Right lobe of liver (tissue), 4 donors: ENCODE data around the gene LPAR4.

Source experiments
- CTCF ChIP-seq, 4 donors: fragments of 200-600 bp in 3 of 4; fragments of 450-650 bp in 1 of 4; IDR thresholded peaks; one replicate each; pipeline versions ENCODE4 v1.5.1 to v1.8.0; 2016 to 2022; ENCODE audit warnings: antibody characterized with exemption in 4 of 4, mild to moderate bottlenecking in 2 of 4
- POLR2A ChIP-seq: fragments of 450-650 bp; IDR thresholded peaks from one replicate; pipeline ENCODE4 v1.6.1; 2017; ENCODE audit warnings: antibody characterized with exemption, mild to moderate bottlenecking
- donor health status: DM: no; HTN: no; CAD: no.
- donor health status: DM: no; HTN: no; CAD: no.
- donor health status: DM: no; HTN: yes; CAD: no.

GRCh38 chrX:78725287-78725686 is 22.2 kb upstream of the LPAR4 start:
- TF ChIP-seq CTCF (IDR thresholded peaks at IDR 0.05) (no peak), POLR2A (no peak)
